Measurements from ENCODE around the gene IFT52.

Gene IFT52

DNA sequence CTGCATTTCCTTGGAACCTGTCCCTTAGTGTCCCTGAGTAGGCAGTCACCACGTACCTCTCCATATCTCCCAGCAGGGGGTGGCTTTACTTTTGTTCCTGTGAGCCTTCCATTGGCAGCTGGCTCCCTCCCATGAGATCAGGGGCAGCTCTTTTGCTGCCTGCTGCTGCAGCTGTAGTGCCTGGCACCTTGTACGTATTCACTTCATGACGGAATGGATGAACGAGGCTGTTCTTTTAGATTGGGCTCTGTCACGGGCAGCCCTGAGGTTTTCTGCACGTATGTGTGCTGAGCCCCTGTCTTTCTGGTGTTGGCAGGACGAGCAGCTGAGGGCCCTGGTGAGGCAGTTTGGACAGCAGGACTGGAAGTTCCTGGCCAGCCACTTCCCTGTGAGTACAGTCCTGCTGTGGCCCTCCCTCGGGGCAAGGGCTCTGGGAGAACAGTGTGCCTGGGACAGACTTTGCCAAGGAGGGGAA, 90.8 kb downstream of the IFT52 start:
- DNase-seq (ENCODE audit: extremely low read depth, low read depth) = no peak
- TF ChIP-seq, protein P1, sequence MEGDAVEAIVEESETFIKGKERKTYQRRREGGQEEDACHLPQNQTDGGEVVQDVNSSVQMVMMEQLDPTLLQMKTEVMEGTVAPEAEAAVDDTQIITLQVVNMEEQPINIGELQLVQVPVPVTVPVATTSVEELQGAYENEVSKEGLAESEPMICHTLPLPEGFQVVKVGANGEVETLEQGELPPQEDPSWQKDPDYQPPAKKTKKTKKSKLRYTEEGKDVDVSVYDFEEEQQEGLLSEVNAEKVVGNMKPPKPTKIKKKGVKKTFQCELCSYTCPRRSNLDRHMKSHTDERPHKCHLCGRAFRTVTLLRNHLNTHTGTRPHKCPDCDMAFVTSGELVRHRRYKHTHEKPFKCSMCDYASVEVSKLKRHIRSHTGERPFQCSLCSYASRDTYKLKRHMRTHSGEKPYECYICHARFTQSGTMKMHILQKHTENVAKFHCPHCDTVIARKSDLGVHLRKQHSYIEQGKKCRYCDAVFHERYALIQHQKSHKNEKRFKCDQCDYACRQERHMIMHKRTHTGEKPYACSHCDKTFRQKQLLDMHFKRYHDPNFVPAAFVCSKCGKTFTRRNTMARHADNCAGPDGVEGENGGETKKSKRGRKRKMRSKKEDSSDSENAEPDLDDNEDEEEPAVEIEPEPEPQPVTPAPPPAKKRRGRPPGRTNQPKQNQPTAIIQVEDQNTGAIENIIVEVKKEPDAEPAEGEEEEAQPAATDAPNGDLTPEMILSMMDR (IDR thresholded peaks at IDR 0.05; ENCODE audit: low read depth, low read length) = no peak

DNA sequence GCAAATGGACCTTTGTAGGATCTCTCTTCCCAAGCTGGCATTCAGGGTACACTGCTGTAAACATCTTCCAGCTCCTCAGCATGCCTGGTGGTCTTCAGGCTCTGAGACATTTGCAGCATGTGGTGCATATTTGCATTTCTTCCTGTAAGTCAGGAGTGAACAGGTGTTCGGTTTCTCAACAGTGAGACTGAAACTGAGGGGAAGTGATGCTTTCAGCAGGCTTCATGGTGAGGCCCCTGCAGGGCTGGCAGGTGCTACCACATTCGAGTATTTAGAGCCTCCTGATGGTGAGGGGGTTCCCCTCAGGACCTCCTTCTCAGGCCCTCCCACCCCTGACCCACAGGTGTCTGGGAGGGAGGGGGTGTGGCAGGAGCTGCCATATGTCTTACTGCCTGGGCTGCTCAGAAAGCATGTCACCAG, 91.3 kb downstream of the IFT52 start:
- no peak for DNase-seq (ENCODE audit: extremely low read depth, low read depth)
- TF ChIP-seq, protein P1 (IDR thresholded peaks at IDR 0.05; ENCODE audit: low read depth, low read length) = no peak

DNA sequence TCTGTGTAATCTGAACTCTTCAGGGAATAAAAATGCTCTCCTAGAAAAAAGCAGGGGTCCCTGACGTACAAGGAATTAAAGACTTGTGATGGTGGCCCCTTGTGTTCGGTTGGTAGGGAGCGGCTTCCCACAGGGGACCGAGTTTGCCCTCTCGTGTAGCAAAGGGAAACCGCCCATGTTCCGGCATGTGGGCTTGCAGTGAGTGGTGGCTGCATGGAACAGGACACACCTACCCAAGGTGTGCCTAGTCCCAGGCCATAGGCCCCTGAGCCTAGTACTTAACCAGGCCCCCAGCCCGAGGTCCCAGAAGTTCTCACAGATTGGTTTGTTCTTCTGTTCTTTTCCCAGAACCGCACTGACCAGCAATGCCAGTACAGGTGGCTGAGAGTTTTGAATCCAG, 91.7 kb downstream of the IFT52 start:
- TF ChIP-seq, protein P1 (IDR thresholded peaks at IDR 0.05; ENCODE audit: low read depth, low read length) = no peak
- DNase-seq (ENCODE audit: extremely low read depth, low read depth) = no peak

DNA sequence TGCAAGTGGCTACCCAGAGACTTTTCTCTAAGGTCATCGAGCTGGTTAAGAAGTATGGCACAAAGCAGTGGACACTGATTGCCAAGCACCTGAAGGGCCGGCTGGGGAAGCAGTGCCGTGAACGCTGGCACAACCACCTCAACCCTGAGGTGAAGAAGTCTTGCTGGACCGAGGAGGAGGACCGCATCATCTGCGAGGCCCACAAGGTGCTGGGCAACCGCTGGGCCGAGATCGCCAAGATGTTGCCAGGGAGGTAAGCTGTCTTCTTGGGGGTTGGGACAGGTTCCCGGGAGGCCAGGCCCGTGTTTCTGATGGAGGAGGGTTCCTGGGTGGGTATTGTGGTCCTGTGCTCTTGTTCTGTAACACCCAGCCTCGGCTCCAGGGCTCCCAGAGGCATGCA, 96.1 kb downstream of the IFT52 start:
- TF ChIP-seq, protein P1 (IDR thresholded peaks at IDR 0.05; ENCODE audit: low read depth, low read length) = no peak

DNA sequence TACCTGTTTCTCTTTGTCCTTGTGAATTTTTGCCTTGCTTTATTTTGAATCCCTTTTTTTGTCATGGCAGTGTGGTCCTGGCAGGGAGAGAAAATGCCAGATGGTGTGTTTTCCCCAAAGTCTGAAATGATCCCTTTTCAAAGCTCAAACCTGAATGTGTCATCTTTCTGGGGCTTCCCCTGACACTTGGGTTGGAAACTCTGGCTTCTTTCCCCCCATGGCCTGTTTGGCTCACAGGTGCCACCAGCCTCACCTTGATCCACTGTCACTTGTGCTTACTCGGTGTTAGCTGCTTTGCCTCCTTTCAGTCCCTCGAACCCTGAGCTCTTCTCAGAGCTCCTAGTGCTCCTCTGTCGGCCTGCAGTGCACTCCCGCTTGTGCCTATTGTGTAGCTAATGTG, 98.4 kb downstream of the IFT52 start:
- TF ChIP-seq, protein P1 (IDR thresholded peaks at IDR 0.05; ENCODE audit: low read depth, low read length) = no peak
- DNase-seq (ENCODE audit: extremely low read depth, low read depth) = no peak

More for the DNA sequence above, 96.1 kb downstream of the IFT52 start:
- no peak for DNase-seq (ENCODE audit: extremely low read depth, low read depth)

DNA sequence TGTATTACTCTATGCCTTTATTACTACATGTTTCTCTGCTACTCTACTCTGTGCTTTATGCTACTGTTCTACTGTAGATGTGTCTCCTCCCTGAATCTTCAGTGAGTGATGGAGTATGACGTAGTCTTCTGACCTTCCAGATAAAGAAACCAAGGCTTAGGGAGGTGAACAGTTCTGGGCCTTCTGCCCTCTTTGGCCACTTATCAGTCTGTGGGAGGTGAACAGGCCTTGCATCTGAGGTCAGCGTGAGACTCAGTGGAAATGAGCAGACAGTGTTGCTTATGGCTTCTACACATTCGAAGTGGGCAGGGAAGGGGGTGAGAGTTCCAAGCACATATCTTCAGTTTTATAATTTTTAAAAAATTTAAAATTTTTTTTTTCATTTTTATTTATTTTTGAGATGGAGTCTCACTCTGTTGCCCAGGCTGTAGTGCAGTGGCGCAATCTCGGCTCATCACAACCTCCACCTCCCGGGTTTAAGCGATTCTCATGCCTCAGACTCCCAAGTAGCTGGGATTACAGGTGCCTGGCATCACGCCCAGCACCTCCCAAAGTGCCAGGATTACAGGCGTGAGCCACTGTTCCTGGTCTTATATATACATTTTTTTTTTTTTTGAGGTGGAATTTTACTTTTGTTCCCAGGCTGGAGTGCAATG, 100.3 kb downstream of the IFT52 start:
- TF ChIP-seq, protein P1 (IDR thresholded peaks at IDR 0.05; ENCODE audit: low read depth, low read length) = no peak

DNA sequence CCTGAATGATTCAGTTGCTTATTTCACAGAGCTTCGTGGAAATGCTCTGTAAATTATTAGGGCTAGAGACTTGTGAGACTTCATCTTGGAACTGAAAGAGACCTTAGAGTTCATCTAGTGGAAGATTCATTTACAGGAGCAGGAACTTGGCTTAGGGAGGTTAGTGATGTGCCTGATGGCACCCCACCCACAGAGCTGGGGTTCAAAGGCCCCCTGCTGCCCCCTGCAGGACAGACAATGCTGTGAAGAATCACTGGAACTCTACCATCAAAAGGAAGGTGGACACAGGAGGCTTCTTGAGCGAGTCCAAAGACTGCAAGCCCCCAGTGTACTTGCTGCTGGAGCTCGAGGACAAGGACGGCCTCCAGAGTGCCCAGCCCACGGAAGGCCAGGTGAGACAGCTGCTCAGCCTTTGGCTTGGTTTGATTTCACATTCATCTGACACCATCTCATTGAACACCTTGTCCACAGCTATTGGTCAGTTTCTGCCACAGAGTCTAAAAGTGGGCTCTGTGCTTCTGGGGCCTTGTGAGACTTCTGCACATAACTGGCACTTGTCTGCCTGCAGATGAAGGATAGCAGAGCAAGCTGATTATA, 101.3 kb downstream of the IFT52 start:
- DNase-seq (ENCODE audit: extremely low read depth, low read depth) = no peak
- TF ChIP-seq, protein P1 (IDR thresholded peaks at IDR 0.05; ENCODE audit: low read depth, low read length) = peak; percentile 65

More for the DNA sequence above, 100.3 kb downstream of the IFT52 start:
- DNase-seq (ENCODE audit: extremely low read depth, low read depth) = no peak

Measured in AG09319 (cell line).